GM18507 (cell line): ENCODE measurements around the gene ZCWPW2.
A peak's percentile ranks its signal among the peaks of the same experiment; 100 is the strongest.

Source experiments
- DNase-seq: peaks from one replicate; pipeline ENCODE4 v3.0.0; 2011; ENCODE audit warnings: low read depth; ENCODE audit not compliant: insufficient read length; ENCODE audit errors: extremely low spot score
- FAIRE-seq: peaks from 2 replicates; lab custom pipeline; 2011; peaks lifted over from hg19 to GRCh38; lab: Jason Lieb, UNC

Gene ZCWPW2

GRCh38 chr3:28348629-28349468 lies at the start of gene ZCWPW2, which contains the start of gene AZI2:
Gene ZCWPW2 (plus strand): TSS chr3:28348721. CDS start chr3:28413069, 64,348 bp downstream.
Gene AZI2 (minus strand): TSS chr3:28348824. CDS start chr3:28340617, 8,207 bp downstream.
- FAIRE-seq (peak; percentile 97), DNase-seq (peak; percentile 62)

GRCh38 chr3:28299705-28300104 lies 48.8 kb upstream of the ZCWPW2 start:
- DNase-seq = no peak
- no peak for FAIRE-seq

- FAIRE-seq (no peak), DNase-seq (no peak)
Observed at GRCh38 chr3:28300345-28300962, 48.1 kb upstream of the ZCWPW2 start.

GRCh38 chr3:28301688-28302087 lies 46.8 kb upstream of the ZCWPW2 start:
- DNase-seq = no peak
- no peak for FAIRE-seq

- DNase-seq (no peak), FAIRE-seq (no peak)
Observed at GRCh38 chr3:28308196-28308595, 40.3 kb upstream of the ZCWPW2 start.

- DNase-seq = no peak
- no peak for FAIRE-seq
Observed at GRCh38 chr3:28315711-28316110, 32.8 kb upstream of the ZCWPW2 start.

GRCh38 chr3:28316226-28316625 lies 32.3 kb upstream of the ZCWPW2 start:
- no peak for DNase-seq
- no peak for FAIRE-seq

GRCh38 chr3:28317438-28318022 lies 31.0 kb upstream of the ZCWPW2 start:
- no peak for DNase-seq
- peak; percentile 31 for FAIRE-seq

GRCh38 chr3:28320981-28321380 lies 27.5 kb upstream of the ZCWPW2 start:
- FAIRE-seq = no peak
- DNase-seq = no peak

- FAIRE-seq = no peak
- DNase-seq = no peak
Observed at GRCh38 chr3:28322464-28322863, 26.1 kb upstream of the ZCWPW2 start.

- DNase-seq = no peak
- peak; percentile 79 for FAIRE-seq
Observed at GRCh38 chr3:28326458-28326926, 22.0 kb upstream of the ZCWPW2 start.

GRCh38 chr3:28328188-28329151 lies 20.1 kb upstream of the ZCWPW2 start:
- FAIRE-seq (peak; percentile 59), DNase-seq (no peak)

- FAIRE-seq (peak; percentile 5), DNase-seq (no peak)
Observed at GRCh38 chr3:28334552-28334951, 14.0 kb upstream of the ZCWPW2 start.

GRCh38 chr3:28335246-28335645 lies 13.3 kb upstream of the ZCWPW2 start:
- DNase-seq (no peak), FAIRE-seq (no peak)

GRCh38 chr3:28337230-28337629 lies 11.3 kb upstream of the ZCWPW2 start:
- DNase-seq (no peak), FAIRE-seq (no peak)

GRCh38 chr3:28343144-28343543 lies 5.4 kb upstream of the ZCWPW2 start:
- peak; percentile 29 for FAIRE-seq

GRCh38 chr3:28345690-28346089 lies 2.8 kb upstream of the ZCWPW2 start:
- no peak for FAIRE-seq
- DNase-seq = no peak

More at GRCh38 chr3:28343144-28343543, 5.4 kb upstream of the ZCWPW2 start:
- no peak for DNase-seq

GRCh38 chr3:28347374-28348264 lies 902 bp upstream of the ZCWPW2 start:
- FAIRE-seq (peak; percentile 41), DNase-seq (no peak)
